HepG2 (cell line): Measurements from ENCODE around the gene MBNL3. TPM values are rescaled to one million over a fixed set of nuclear protein-coding genes. Genes with fewer than 3 reads are reported as not detected.
A peak's percentile ranks its signal among the peaks of the same experiment; 100 is the strongest.

Experiments used
- ATAC-seq: fragments of 200-7000 bp; cut with Tn5 transposase; 3 replicates; pipeline ENCODE4 v1.9.1; 2020; ENCODE audit warnings: mild to moderate bottlenecking, moderate library complexity
- BruUV-seq: library from RNA; stranded (reverse); fragments of 400-500 nt; replicated peaks from 2 replicates; lab custom pipeline; 2021; lab: Mats Ljungman, UMichigan
- CTCF ChIA-PET: fragments of 300-600 bp; formaldehyde crosslinking; extraction: SDS; loops from one replicate; lab custom pipeline; 2021; ENCODE audit warnings: low total read pairs, inconsistent platforms, low intra/inter-chr PET ratio; lab: Yijun Ruan, JAX
- POLR2A ChIA-PET: fragments of 350-600 bp; sonication (Branson Sonifier 250); formaldehyde crosslinking; loops from one replicate; lab custom pipeline; 2020; ENCODE audit warnings: antibody characterized with exemption, inconsistent platforms; lab: Yijun Ruan, JAX
- DNase-seq: peaks from one replicate; pipeline ENCODE4 v3.0.0-alpha.2; 2015; ENCODE audit warnings: low spot score
- FAIRE-seq: peaks from 3 replicates; lab custom pipeline; 2011; peaks lifted over from hg19 to GRCh38; lab: Jason Lieb, UNC
- H2AFZ ChIP-seq: one replicate; pipeline ENCODE4 v1.6.1; 2011; ENCODE audit warnings: low read length, inconsistent platforms
- H3K27ac ChIP-seq: fragments of 300-600 bp; 3 replicates; pipeline ENCODE4 v1.8.0; 2011; ENCODE audit warnings: mixed run types, mild to moderate bottlenecking, mixed read lengths, low read length, inconsistent platforms; ENCODE audit not compliant: insufficient read depth; ENCODE audit errors: extremely low read length
- H3K27me3 ChIP-seq, 2 experiments: fragments of 200-600 bp in 1 of 2; 2 replicates in 1 of 2; 3 replicates in 1 of 2; pipeline versions ENCODE4 v1.6.0 to v1.8.0; 2011; ENCODE audit warnings: low read length in 2 of 2, mild to moderate bottlenecking in 2 of 2, moderate library complexity in 2 of 2, inconsistent platforms in 1 of 2; ENCODE audit not compliant: insufficient read depth in 2 of 2, control insufficient read depth in 1 of 2
- H3K36me3 ChIP-seq, 2 experiments: fragments of 200-600 bp in 1 of 2; replicated peaks in 1 of 2; 2 replicates in 1 of 2; 3 replicates in 1 of 2; pipeline versions ENCODE4 v1.5.1 to v1.8.0; 2011; ENCODE audit warnings: low read length in 2 of 2, inconsistent platforms in 1 of 2; ENCODE audit not compliant: insufficient read depth in 2 of 2, control insufficient read depth in 1 of 2
- H3K4me1 ChIP-seq: 2 replicates; pipeline ENCODE4 v1.5.1; 2012; ENCODE audit warnings: low read length, inconsistent platforms; ENCODE audit not compliant: insufficient read depth
- H3K4me2 ChIP-seq: 2 replicates; pipeline ENCODE4 v1.6.0; 2011; ENCODE audit warnings: low read depth, low read length, inconsistent platforms
- H3K4me3 ChIP-seq, 3 experiments: fragments of 200-600 bp in 1 of 3; sonication (generic), shearing (Covaris generic) in 1 of 3; replicated peaks in 1 of 3; 2 replicates each; pipeline ENCODE4 v1.5.1; 2011 to 2016; ENCODE audit warnings: low read length in 3 of 3, inconsistent platforms in 2 of 3, low read depth in 2 of 3, mild to moderate bottlenecking in 2 of 3, control low read depth in 1 of 3, mixed read lengths in 1 of 3; ENCODE audit not compliant: insufficient read depth in 1 of 3
- H3K79me2 ChIP-seq: one replicate; pipeline ENCODE4 v1.6.1; 2011; ENCODE audit warnings: low read length, inconsistent platforms; ENCODE audit not compliant: insufficient read depth
- H3K9ac ChIP-seq: 2 replicates; pipeline ENCODE4 v1.6.0; 2011; ENCODE audit warnings: mild to moderate bottlenecking, low read depth, low read length, inconsistent platforms; ENCODE audit not compliant: insufficient read depth
- H3K9me3 ChIP-seq: 2 replicates; pipeline ENCODE4 v1.5.1; 2012; ENCODE audit warnings: mild to moderate bottlenecking, low read length
- H4K20me1 ChIP-seq: 2 replicates; pipeline ENCODE4 v1.6.0; 2011; ENCODE audit warnings: inconsistent platforms, mild to moderate bottlenecking, low read length, moderate library complexity; ENCODE audit not compliant: insufficient read depth
- ATF7 ChIP-seq, 2 experiments: fragments of 450-650 bp in 1 of 2; sonication (generic) in 1 of 2; formaldehyde crosslinking in 1 of 2; IDR thresholded peaks; 2 replicates each; pipeline versions ENCODE4 v1.4.0 to v1.6.1; 2016 to 2020; ENCODE audit warnings: antibody characterized with exemption in 1 of 2, mild to moderate bottlenecking in 1 of 2, missing genetic modification reagents in 1 of 2
- BRD4 ChIP-seq: sonication (generic); formaldehyde crosslinking; IDR thresholded peaks from 2 replicates; pipeline ENCODE4 v1.4.0; 2020; ENCODE audit warnings: missing genetic modification reagents
- CEBPB ChIP-seq: IDR thresholded peaks from 2 replicates; pipeline ENCODE4 v1.6.1; 2011; ENCODE audit warnings: low read depth, low read length, improper control_type of control experiment, borderline replicate concordance
- CEBPG ChIP-seq: IDR thresholded peaks from 2 replicates; pipeline ENCODE4 v1.6.1; 2016
- DNMT1 ChIP-seq: sonication (generic); formaldehyde crosslinking; IDR thresholded peaks from 2 replicates; pipeline ENCODE4 v1.5.1; 2020; ENCODE audit warnings: mild to moderate bottlenecking, missing genetic modification reagents
- GABPB1 ChIP-seq: IDR thresholded peaks from 2 replicates; pipeline ENCODE4 v1.6.1; 2016; ENCODE audit warnings: mild to moderate bottlenecking, missing genetic modification reagents, moderate library complexity, missing compliant biosample characterization
- MED8 ChIP-seq: sonication (generic); formaldehyde crosslinking; IDR thresholded peaks from 2 replicates; pipeline ENCODE4 v1.8.1; 2023; ENCODE audit warnings: mild to moderate bottlenecking, missing genetic modification reagents; ENCODE audit not compliant: insufficient replicate concordance
- NFRKB ChIP-seq: fragments of 450-650 bp; IDR thresholded peaks from 2 replicates; pipeline ENCODE4 v1.6.1; 2017
- POLR2AphosphoS2 ChIP-seq: IDR thresholded peaks from 2 replicates; pipeline ENCODE4 v1.6.1; 2011; ENCODE audit warnings: low read depth, low read length, improper control_type of control experiment
- SMARCE1 ChIP-seq: fragments of 450-650 bp; IDR thresholded peaks from 2 replicates; pipeline ENCODE4 v1.6.1; 2017; ENCODE audit warnings: borderline replicate concordance
- SRY ChIP-seq: sonication (generic); formaldehyde crosslinking; IDR thresholded peaks from 2 replicates; pipeline ENCODE4 v1.8.0; 2022; ENCODE audit warnings: mild to moderate bottlenecking, missing genetic modification reagents
- TOPORS ChIP-seq: sonication (generic); formaldehyde crosslinking; IDR thresholded peaks from 2 replicates; pipeline ENCODE4 v1.8.0; 2023; ENCODE audit warnings: mild to moderate bottlenecking, missing genetic modification reagents
- ZNF264 ChIP-seq: sonication (generic); formaldehyde crosslinking; IDR thresholded peaks from 2 replicates; pipeline ENCODE4 v1.4.0; 2020; ENCODE audit warnings: missing genetic modification reagents
- ZNF792 ChIP-seq: IDR thresholded peaks from 2 replicates; pipeline ENCODE4 v1.6.1; 2016
- WGBS: methylation state at CpG from one replicate; pipeline ENCODE4 v1.1.6; 2017; ENCODE audit warnings: low lambda C conversion rate; 5-methylcytosine and 5-hydroxymethylcytosine counted together
- in situ Hi-C: cut with HindIII; loops from 2 replicates; pipeline ENCODE4 v1.10.0; 2017; ENCODE audit warnings: low pct_unique_long_range_greater_than_20kb; ENCODE audit not compliant: extremely low pct_ligation_motif_present
- intact Hi-C: fragments of 100-400 bp; cut with micrococcal nuclease; formaldehyde crosslinking; loops from one replicate; pipeline ENCODE4 v1.10.0; 2022; ENCODE audit not compliant: unreplicated experiment
- polyA plus RNA-seq, 8 experiments: library from polyadenylated mRNA; depleted of rRNA in 3 of 8; stranded (reverse) in 7 of 8; unstranded in 1 of 8; fragments of >200 nt; fragmentation: Illumina TruSeq in 4 of 8; extraction: Trizol in 4 of 8; gene quantifications; 2 replicates each; pipeline versions ENCODE4 v1.2.1 to v1.2.3, GENCODE V29; 2011 to 2016; ENCODE audit warnings: low read depth in 4 of 8, missing spikeins in 1 of 8, mixed read lengths in 1 of 8; ENCODE audit not compliant: insufficient read depth in 1 of 8
- total RNA-seq, 5 experiments: library from RNA; depleted of rRNA; stranded (reverse); fragments of >200 nt; fragmentation: Illumina TruSeq; extraction: Trizol; gene quantifications; 2 replicates each; pipeline ENCODE4 v1.2.3, GENCODE V29; 2016; ENCODE audit warnings: low read depth in 1 of 5
- TF ChIP-seq, protein P1 (sequence below): sonication (generic); formaldehyde crosslinking; IDR thresholded peaks from 2 replicates; pipeline ENCODE4 v1.5.0; 2020; ENCODE audit warnings: missing genetic modification reagents

The MBNL3 gene
- total and polyA plus RNA-seq, 2 of the 13 experiments (the other 11 are each of a cell fraction or from before 2014, with no cell fraction given): 155 to 257 TPM

- Histone ChIP-seq H4K20me1 (no peaks in the 10 kb centered on the region), H3K79me2 (peaks cover 3% of the 10 kb centered on the region), H3K9me3 (no peaks in the 10 kb centered on the region), H3K27ac (no peak overlapping the region), H3K9ac (no peak overlapping the region), H3K4me1 (peaks cover 15% of the 10 kb centered on the region; the same call in 1 of the 2 replicates), H3K27me3 (no peaks in the 10 kb centered on the region), H3K4me2 (no peak overlapping the region), H3K4me3 (no peak overlapping the region), H2AFZ (no peak overlapping the region), H3K36me3 (no peaks in the 10 kb centered on the region; a peak in 2 of 5 replicates)
- WGBS: 96% methylated on average over 2 of the region's 2 CpGs
- intact Hi-C loops: no loop called here
- ChIA-PET CTCF (no interaction called here), POLR2A (no interaction called here)
- in situ Hi-C loops: no loop called here
- TF ChIP-seq ATF7 (IDR thresholded peaks at IDR 0.05) (no peak), ATF7 (CRISPR knock-in tag; IDR thresholded peaks at IDR 0.05) (no peak), SMARCE1 (no peak), TOPORS (no peak), GABPB1 (no peak), MED8 (CRISPR knock-in tag) (no peak), SRY (CRISPR knock-in tag) (no peak)
- ATAC-seq (no peak), DNase-seq (no peak), FAIRE-seq (no peak)
- BruUV-seq: no TSS peak
Measured at GRCh38 chrX:132442691-132443090, 46.1 kb downstream of the MBNL3 start.

- FAIRE-seq (no peak), ATAC-seq (no peak), DNase-seq (no peak)
- WGBS: 100% methylated on average over 1 of the region's 1 CpG
- Histone ChIP-seq H3K79me2 (peaks cover 16% of the 10 kb centered on the region), H3K4me2 (no peak overlapping the region), H3K36me3 (no peaks in the 10 kb centered on the region; a peak in 2 of 5 replicates), H3K27me3 (no peaks in the 10 kb centered on the region), H3K9me3 (no peaks in the 10 kb centered on the region), H3K9ac (no peak overlapping the region), H3K4me3 (no peak overlapping the region), H2AFZ (no peak overlapping the region), H3K4me1 (peaks cover 50% of the 10 kb centered on the region), H4K20me1 (no peaks in the 10 kb centered on the region), H3K27ac (peak overlapping the region; percentile 50)
- intact Hi-C loops (no loop called here), in situ Hi-C loops (no loop called here)
- ChIA-PET CTCF (no interaction called here), POLR2A (interaction anchor here (1.0 kb wide), 1 partner anchor 23 kb away, joined by 5 read pairs; no protein-coding TSS in a partner anchor)
- BruUV-seq: no TSS peak
- no peak for TF ChIP-seq ZNF792 (CRISPR knock-in tag)
- TF ChIP-seq CEBPB: peak; percentile 58
- TF ChIP-seq POLR2AphosphoS2: no peak
- no peak for TF ChIP-seq NFRKB
- TF ChIP-seq, protein P1, sequence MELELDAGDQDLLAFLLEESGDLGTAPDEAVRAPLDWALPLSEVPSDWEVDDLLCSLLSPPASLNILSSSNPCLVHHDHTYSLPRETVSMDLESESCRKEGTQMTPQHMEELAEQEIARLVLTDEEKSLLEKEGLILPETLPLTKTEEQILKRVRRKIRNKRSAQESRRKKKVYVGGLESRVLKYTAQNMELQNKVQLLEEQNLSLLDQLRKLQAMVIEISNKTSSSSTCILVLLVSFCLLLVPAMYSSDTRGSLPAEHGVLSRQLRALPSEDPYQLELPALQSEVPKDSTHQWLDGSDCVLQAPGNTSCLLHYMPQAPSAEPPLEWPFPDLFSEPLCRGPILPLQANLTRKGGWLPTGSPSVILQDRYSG: no peak
- TF ChIP-seq BRD4: no peak
- no peak for TF ChIP-seq ZNF264
- peak; percentile 66 for TF ChIP-seq CEBPG
- no peak for TF ChIP-seq DNMT1 (CRISPR knock-in tag)
Measured at GRCh38 chrX:132435222-132435621, 53.6 kb downstream of the MBNL3 start.
